RWPE1 (cell line): ENCODE data around the gene PDE8B.
A peak's percentile ranks its signal among the peaks of the same experiment; 100 is the strongest.

Source experiments
- CTCF ChIA-PET: fragments of 350-600 bp; sonication (Branson Sonifier 250); formaldehyde crosslinking; extraction: SDS; loops from one replicate; lab custom pipeline; 2021; lab: Yijun Ruan, JAX
- POLR2A ChIA-PET: fragments of 400-600 bp; formaldehyde crosslinking; extraction: SDS; loops from one replicate; lab custom pipeline; 2020; ENCODE audit warnings: antibody characterized with exemption; ENCODE audit not compliant: low non-redundant PET; lab: Yijun Ruan, JAX
- DNase-seq: peaks from one replicate; pipeline ENCODE4 v3.0.0; 2012; ENCODE audit warnings: low spot score
- H3K27ac ChIP-seq: fragments of 450-650 bp; 2 replicates; pipeline ENCODE4 v1.5.1; 2017
- CTCF ChIP-seq: fragments of 450-650 bp; conservative IDR thresholded peaks from 2 replicates; pipeline ENCODE4 v1.5.1; 2017; ENCODE audit warnings: low read depth, mild to moderate bottlenecking

PDE8B gene

GRCh38 chr5:77232574-77233358 is 22.3 kb downstream of the PDE8B start:
- CTCF ChIA-PET: interaction anchor here (0.6 to 1.2 kb wide), 2 partner anchors 23 to 1649 kb away, joined by 3 read pairs; no protein-coding TSS in a partner anchor
- no peak for DNase-seq
- TF ChIP-seq CTCF: no peak
- H3K27ac ChIP-seq: no peak overlapping the region
- POLR2A ChIA-PET: no interaction called here

GRCh38 chr5:77235846-77236721 is 25.6 kb downstream of the PDE8B start:
- CTCF ChIA-PET: interaction anchor here (0.7 kb wide), 1 partner anchor 145 kb away, joined by 4 read pairs; no protein-coding TSS in a partner anchor

GRCh38 chr5:77239126-77239741 is 28.8 kb downstream of the PDE8B start:
- ChIA-PET CTCF (interaction anchor here (0.6 to 0.9 kb wide), 4 partner anchors 18 to 484 kb away, joined by 3 to 4 read pairs (median 4); no protein-coding TSS in a partner anchor), POLR2A (no interaction called here)
- H3K27ac ChIP-seq: no peak overlapping the region
- peak; percentile 40 for TF ChIP-seq CTCF
- DNase-seq: peak; percentile 13

More at GRCh38 chr5:77235846-77236721, 25.6 kb downstream of the PDE8B start:
- no peak for TF ChIP-seq CTCF
- no peak overlapping the region for H3K27ac ChIP-seq
- POLR2A ChIA-PET: no interaction called here
- DNase-seq: no peak

- no peak for DNase-seq
- ChIA-PET CTCF (no interaction called here), POLR2A (no interaction called here)
- H3K27ac ChIP-seq: no peak overlapping the region
- no peak for TF ChIP-seq CTCF
These were observed 31.0 kb downstream of the PDE8B start for GRCh38 chr5:77241444-77241843.

GRCh38 chr5:77249475-77249874 is 39.0 kb downstream of the PDE8B start:
- CTCF ChIA-PET: no interaction called here
- no peak overlapping the region for H3K27ac ChIP-seq
- no peak for DNase-seq
- POLR2A ChIA-PET: no interaction called here
- TF ChIP-seq CTCF: no peak

- ChIA-PET POLR2A (no interaction called here), CTCF (interaction anchor here (0.7 kb wide), 1 partner anchor 19 kb away, joined by 3 read pairs; no protein-coding TSS in a partner anchor)
- TF ChIP-seq CTCF: no peak
- H3K27ac ChIP-seq: no peak overlapping the region
- no peak for DNase-seq
These were observed 39.5 kb downstream of the PDE8B start for GRCh38 chr5:77250021-77250420.
